GM19193 (cell line): ENCODE results near the gene KIAA0319L.

Experiments
- POLR2A ChIP-seq: IDR thresholded peaks from 4 replicates; pipeline ENCODE4 v1.6.1; 2011; ENCODE audit not compliant: insufficient read depth, insufficient read length; ENCODE audit errors: extremely low read depth

The KIAA0319L gene

GRCh38 chr1:35499652-35500176 is 57.5 kb downstream of the KIAA0319L start:
- no peak for TF ChIP-seq POLR2A

- no peak for TF ChIP-seq POLR2A
Measured at GRCh38 chr1:35499231-35499630, 58.0 kb downstream of the KIAA0319L start.

GRCh38 chr1:35497571-35497970 is 59.6 kb downstream of the KIAA0319L start:
- no peak for TF ChIP-seq POLR2A

- no peak for TF ChIP-seq POLR2A
Measured at GRCh38 chr1:35490250-35490649, 67.0 kb downstream of the KIAA0319L start.

GRCh38 chr1:35488336-35488735 is 68.9 kb downstream of the KIAA0319L start:
- no peak for TF ChIP-seq POLR2A

- TF ChIP-seq POLR2A = no peak
Measured at GRCh38 chr1:35486858-35487408, 70.3 kb downstream of the KIAA0319L start.

- no peak for TF ChIP-seq POLR2A
Measured at GRCh38 chr1:35481229-35481628, 76.0 kb downstream of the KIAA0319L start.

GRCh38 chr1:35477870-35478269 is 79.3 kb downstream of the KIAA0319L start:
- no peak for TF ChIP-seq POLR2A

- TF ChIP-seq POLR2A = no peak
Measured at GRCh38 chr1:35475856-35476674, 81.1 kb downstream of the KIAA0319L start.

- TF ChIP-seq POLR2A = no peak
Measured at GRCh38 chr1:35475356-35475755, 81.8 kb downstream of the KIAA0319L start.

- TF ChIP-seq POLR2A = no peak
Measured at GRCh38 chr1:35470977-35471613, 86.1 kb downstream of the KIAA0319L start.

- no peak for TF ChIP-seq POLR2A
Measured at GRCh38 chr1:35466120-35466519, 91.1 kb downstream of the KIAA0319L start.

GRCh38 chr1:35463232-35463631 is 94.0 kb downstream of the KIAA0319L start:
- no peak for TF ChIP-seq POLR2A

- no peak for TF ChIP-seq POLR2A
Measured at GRCh38 chr1:35461966-35462651, 95.1 kb downstream of the KIAA0319L start.

- TF ChIP-seq POLR2A = no peak
Measured at GRCh38 chr1:35460796-35461195, 96.4 kb downstream of the KIAA0319L start.
